ENCODE data around the gene AP3M1. TPM values are rescaled to one million over a fixed set of nuclear protein-coding genes. Genes with fewer than 3 reads are reported as not detected.
A peak's percentile ranks its signal among the peaks of the same experiment; 100 is the strongest.

The AP3M1 gene
- polyA plus RNA-seq, 2 of the 4 experiments (the other 2 are of a cell fraction) = 39.0 to 83.0 TPM

DNA sequence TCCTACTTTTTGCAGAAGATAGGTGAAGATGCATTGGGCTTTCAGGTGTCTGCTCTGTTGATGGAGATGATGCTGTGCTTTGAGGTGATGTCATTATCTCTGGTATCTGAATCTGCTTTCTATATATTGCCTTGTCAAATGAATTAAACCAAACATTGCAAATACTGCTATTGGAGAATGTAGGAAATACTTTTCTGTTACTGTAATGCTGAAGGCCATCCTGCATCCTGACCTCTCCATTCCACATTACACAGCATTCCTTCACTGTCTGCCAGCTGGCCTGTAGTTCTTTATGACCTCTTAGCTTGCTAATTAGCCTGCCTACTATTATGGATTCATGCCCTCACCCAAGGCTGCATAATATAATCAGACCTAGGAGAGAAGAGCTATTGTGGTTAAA is 79.5 kb downstream of the AP3M1 start:
- peak; percentile 63 for FAIRE-seq
- no peak for TF ChIP-seq ZFP36 (IDR thresholded peaks at IDR 0.05; ENCODE audit: borderline replicate concordance, partially characterized antibody)
- TF ChIP-seq, protein P1, sequence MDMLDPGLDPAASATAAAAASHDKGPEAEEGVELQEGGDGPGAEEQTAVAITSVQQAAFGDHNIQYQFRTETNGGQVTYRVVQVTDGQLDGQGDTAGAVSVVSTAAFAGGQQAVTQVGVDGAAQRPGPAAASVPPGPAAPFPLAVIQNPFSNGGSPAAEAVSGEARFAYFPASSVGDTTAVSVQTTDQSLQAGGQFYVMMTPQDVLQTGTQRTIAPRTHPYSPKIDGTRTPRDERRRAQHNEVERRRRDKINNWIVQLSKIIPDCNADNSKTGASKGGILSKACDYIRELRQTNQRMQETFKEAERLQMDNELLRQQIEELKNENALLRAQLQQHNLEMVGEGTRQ (IDR thresholded peaks at IDR 0.05) = no peak
- Histone ChIP-seq H3K4me2 (peak overlapping the region; percentile 46), H3K4me1 (peaks cover 89% of the 10 kb centered on the region), H3K27ac (peak overlapping the region; percentile 77 to 86), H3K4me3 (no peak overlapping the region), H3K9me3 (no peaks in the 10 kb centered on the region)
- CTCF ChIA-PET = interaction anchor here (0.9 to 4.6 kb wide), 4 partner anchors 11 to 185 kb away, joined by 3 to 27 read pairs (median 4); no protein-coding TSS in a partner anchor
- POLR2A ChIA-PET = no interaction called here
- DNase-seq (ENCODE audit: low read depth in 1 of 2, low spot score in 1 of 2) = no peak
- no peak; a peak in 1 of 6 replicates for ATAC-seq

Other genes with a start within 250 kb of the AP3M1 start
- 75.8 and 84.3 TPM in 2 replicates for gene PLAU, start 239.7 kb downstream of the AP3M1 start, polyA plus RNA-seq (2011; rRNA removed)
- gene PLAU, start 239.7 kb downstream of the AP3M1 start, polyA plus RNA-seq (2017; fragmentation: RNase III; extraction: RNeasy Plus Mini Kit Qiagen cat#74134 plus additional on column Dnase treatment) = 82.6 to 88.3 TPM (median 87.2 TPM) in 3 replicates
- 101 and 112 TPM in 2 replicates for gene VCL, start 152.7 kb downstream of the AP3M1 start, polyA plus RNA-seq (2011; rRNA removed)
- gene VCL, start 152.7 kb downstream of the AP3M1 start, polyA plus RNA-seq (2017; fragmentation: RNase III; extraction: RNeasy Plus Mini Kit Qiagen cat#74134 plus additional on column Dnase treatment) = 111 to 119 TPM (median 112 TPM) in 3 replicates
- 38.4 and 40.7 TPM in 2 replicates for gene ADK, start 393 bp upstream of the AP3M1 start, polyA plus RNA-seq (2011; rRNA removed)
- 32.0 to 37.0 TPM (median 35.8 TPM) in 3 replicates for gene ADK, start 393 bp upstream of the AP3M1 start, polyA plus RNA-seq (2017; fragmentation: RNase III; extraction: RNeasy Plus Mini Kit Qiagen cat#74134 plus additional on column Dnase treatment)